Tibial nerve (tissue), 3 donors: Measurements from ENCODE around the gene PARP1.

Experiments
- CTCF ChIP-seq, 5 experiments: fragments of 200-600 bp in 3 of 5; fragments of 450-650 bp in 2 of 5; sonication (generic) in 3 of 5; IDR thresholded peaks; one replicate each; pipeline ENCODE4 v1.5.1; 2016 to 2019; ENCODE audit warnings: antibody characterized with exemption in 5 of 5, mild to moderate bottlenecking in 3 of 5, moderate library complexity in 2 of 5
- POLR2A ChIP-seq, 2 donors: fragments of 450-650 bp; IDR thresholded peaks; one replicate each; pipeline ENCODE4 v1.6.1; 2017; ENCODE audit warnings: antibody characterized with exemption in 2 of 2, mild to moderate bottlenecking in 2 of 2, moderate library complexity in 2 of 2

DNA sequence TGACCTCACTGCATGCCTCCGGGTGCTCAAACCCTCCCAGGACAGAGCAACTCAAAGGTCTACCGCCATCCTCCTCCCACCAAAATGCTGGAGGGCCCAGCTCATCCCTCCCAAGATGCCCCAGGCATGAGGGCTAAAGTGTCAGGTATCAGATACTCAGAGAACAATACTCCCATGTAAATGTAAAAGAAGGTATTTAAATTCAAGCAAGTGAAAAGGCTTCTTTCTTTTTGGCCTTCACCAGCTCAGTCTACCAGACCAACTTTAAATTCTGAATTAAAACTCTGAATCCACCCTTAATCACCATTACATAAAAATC is 3.0 kb downstream of the PARP1 start:
- no peak for TF ChIP-seq POLR2A (IDR thresholded peaks at IDR 0.05)
- TF ChIP-seq CTCF (IDR thresholded peaks at IDR 0.05), result no peak
